PC-9 (cell line): ENCODE data around the gene FGB.

Experiments used
- CTCF ChIP-seq: fragments of 200-600 bp; sonication (generic); conservative IDR thresholded peaks from 2 replicates; pipeline ENCODE4 v1.6.1; 2017; ENCODE audit warnings: mixed run types, antibody characterized with exemption, mild to moderate bottlenecking, moderate library complexity
- EZH2 ChIP-seq: fragments of 200-600 bp; sonication (generic); IDR thresholded peaks from 2 replicates; pipeline ENCODE4 v1.8.0; 2017; ENCODE audit warnings: antibody characterized with exemption, low read depth

GRCh38 chr4:154583230-154583629, 20.4 kb downstream of the FGB start:
- no peak for TF ChIP-seq CTCF
- TF ChIP-seq EZH2: no peak
